ENCODE measurements around the gene HIF3A.

GRCh38 chr19:46339446-46339845 lies 42.6 kb downstream of the HIF3A start:
- TF ChIP-seq CTCF (IDR thresholded peaks at IDR 0.05; ENCODE audit: low read length) (no peak), EZH2 (IDR thresholded peaks at IDR 0.05; ENCODE audit: borderline replicate concordance, low read length) (no peak)
